H9 (cell line): ENCODE measurements around the gene ABCA4. TPM values are rescaled to one million over a fixed set of nuclear protein-coding genes. Genes with fewer than 3 reads are reported as not detected.

Experiments
- DNase-seq: peaks from one replicate; pipeline ENCODE4 v3.0.0-alpha.2; 2017
- H2AFZ ChIP-seq: one replicate; pipeline ENCODE4 v1.6.1; 2013; ENCODE audit warnings: mild to moderate bottlenecking, low read length, control low read depth, moderate library complexity
- H2AK5ac ChIP-seq: 2 replicates; pipeline ENCODE4 v1.6.1; 2013; ENCODE audit warnings: low read length, control low read depth, mixed read lengths; ENCODE audit not compliant: insufficient read length
- H2BK120ac ChIP-seq: one replicate; pipeline ENCODE4 v1.6.1; 2013; ENCODE audit warnings: low read depth, mild to moderate bottlenecking, low read length, control low read depth, inconsistent platforms; ENCODE audit not compliant: poor library complexity, severe bottlenecking
- H2BK12ac ChIP-seq: 2 replicates; pipeline ENCODE4 v1.6.1; 2013; ENCODE audit warnings: low read length, control low read depth, mixed read lengths, low read depth; ENCODE audit not compliant: insufficient read length
- H2BK15ac ChIP-seq: 2 replicates; pipeline ENCODE4 v1.6.1; 2013; ENCODE audit warnings: low read depth, low read length, control low read depth
- H2BK20ac ChIP-seq: one replicate; pipeline ENCODE4 v1.6.1; 2013; ENCODE audit warnings: low read depth, mild to moderate bottlenecking, low read length, control low read depth, inconsistent platforms; ENCODE audit not compliant: poor library complexity, severe bottlenecking
- H2BK5ac ChIP-seq: 2 replicates; pipeline ENCODE4 v1.6.1; 2013; ENCODE audit warnings: low read length, control low read depth, mixed read lengths; ENCODE audit not compliant: insufficient read length
- H3K14ac ChIP-seq: 2 replicates; pipeline ENCODE4 v1.6.1; 2013; ENCODE audit warnings: low read length, control low read depth; ENCODE audit not compliant: insufficient read depth
- H3K18ac ChIP-seq: 2 replicates; pipeline ENCODE4 v1.6.1; 2013; ENCODE audit warnings: low read depth, mild to moderate bottlenecking, mixed read lengths, low read length, control low read depth; ENCODE audit not compliant: insufficient read length
- H3K23ac ChIP-seq: 2 replicates; pipeline ENCODE4 v1.6.1; 2013; ENCODE audit warnings: low read length, control low read depth, mixed read lengths, low read depth; ENCODE audit not compliant: insufficient read length
- H3K23me2 ChIP-seq: 2 replicates; pipeline ENCODE4 v1.6.1; 2013; ENCODE audit warnings: low read depth, mild to moderate bottlenecking, mixed read lengths, low read length, control low read depth; ENCODE audit not compliant: insufficient read length, poor library complexity, severe bottlenecking
- H3K27ac ChIP-seq: 2 replicates; pipeline ENCODE4 v1.5.1; 2013; ENCODE audit warnings: low read length, control low read depth, mixed read lengths, low read depth; ENCODE audit not compliant: insufficient read length
- H3K27me3 ChIP-seq: 2 replicates; pipeline ENCODE4 v1.6.1; 2013; ENCODE audit warnings: low read length, control low read depth, inconsistent platforms; ENCODE audit not compliant: insufficient read depth
- H3K4ac ChIP-seq: 2 replicates; pipeline ENCODE4 v1.6.1; 2013; ENCODE audit warnings: low read depth, mild to moderate bottlenecking, control low read depth, inconsistent platforms, low read length, moderate library complexity
- H3K4me1 ChIP-seq: 2 replicates; pipeline ENCODE4 v1.6.1; 2013; ENCODE audit warnings: low read length, control low read depth, inconsistent platforms; ENCODE audit not compliant: insufficient read depth
- H3K4me2 ChIP-seq: 2 replicates; pipeline ENCODE4 v1.6.1; 2013; ENCODE audit warnings: low read length, control low read depth, mixed read lengths; ENCODE audit not compliant: insufficient read length, insufficient read depth
- H3K56ac ChIP-seq: 2 replicates; pipeline ENCODE4 v1.6.1; 2013; ENCODE audit warnings: low read depth, mild to moderate bottlenecking, mixed read lengths, low read length, control low read depth; ENCODE audit not compliant: insufficient read length
- H3K79me1 ChIP-seq: 2 replicates; pipeline ENCODE4 v1.6.1; 2013; ENCODE audit warnings: low read depth, mild to moderate bottlenecking, moderate library complexity, low read length, control low read depth, inconsistent platforms; ENCODE audit not compliant: insufficient read depth, poor library complexity, severe bottlenecking
- H3K79me2 ChIP-seq: 2 replicates; pipeline ENCODE4 v1.6.1; 2013; ENCODE audit warnings: low read length, control low read depth, inconsistent platforms; ENCODE audit not compliant: insufficient read depth
- H3K9ac ChIP-seq: 2 replicates; pipeline ENCODE4 v1.6.1; 2013; ENCODE audit warnings: low read length, control low read depth, mixed read lengths; ENCODE audit not compliant: insufficient read length; ENCODE audit errors: extremely low read depth
- H3K9me3 ChIP-seq: one replicate; pipeline ENCODE4 v1.6.1; 2013; ENCODE audit warnings: low read depth, low read length, inconsistent platforms; ENCODE audit not compliant: control insufficient read depth
- H3T11ph ChIP-seq: one replicate; pipeline ENCODE4 v1.6.1; 2013; ENCODE audit warnings: mild to moderate bottlenecking, low read length, control low read depth, inconsistent platforms
- H4K20me1 ChIP-seq: one replicate; pipeline ENCODE4 v1.6.1; 2013; ENCODE audit not compliant: control insufficient read depth, insufficient read length, insufficient read depth
- H4K5ac ChIP-seq: 2 replicates; pipeline ENCODE4 v1.6.1; 2013; ENCODE audit warnings: low read depth, mild to moderate bottlenecking, mixed read lengths, low read length, control low read depth; ENCODE audit not compliant: insufficient read length
- H4K8ac ChIP-seq: replicated peaks from 2 replicates; pipeline ENCODE4 v1.6.1; 2013; ENCODE audit warnings: low read length, control low read depth, mixed read lengths, low read depth; ENCODE audit not compliant: insufficient read length
- H4K91ac ChIP-seq: 2 replicates; pipeline ENCODE4 v1.6.1; 2013; ENCODE audit warnings: low read depth, mild to moderate bottlenecking, moderate library complexity, mixed read lengths, low read length, control low read depth; ENCODE audit not compliant: insufficient read length
- H3K27ac Mint-ChIP-seq, 3 experiments: 2 replicates in 2 of 3; 3 replicates in 1 of 3; pipeline ENCODE4 v1.8.0; 2020 to 2021; ENCODE audit warnings: mixed read lengths in 3 of 3, mild to moderate bottlenecking in 1 of 3, moderate library complexity in 1 of 3
- H3K27me3 Mint-ChIP-seq: 2 replicates; pipeline ENCODE4 v1.8.0; 2021; ENCODE audit warnings: low read depth, mild to moderate bottlenecking, moderate library complexity, mixed read lengths
- H3K36me3 Mint-ChIP-seq, 3 experiments: 2 replicates in 2 of 3; 3 replicates in 1 of 3; pipeline ENCODE4 v1.8.0; 2020 to 2021; ENCODE audit warnings: low read depth in 3 of 3, mixed read lengths in 3 of 3; ENCODE audit not compliant: insufficient read depth in 1 of 3
- H3K4me1 Mint-ChIP-seq, 2 experiments: 2 replicates each; pipeline ENCODE4 v1.8.0; 2020; ENCODE audit warnings: mixed read lengths in 2 of 2
- H3K4me3 Mint-ChIP-seq, 2 experiments: 2 replicates in 1 of 2; 3 replicates in 1 of 2; pipeline ENCODE4 v1.8.0; 2020 to 2021; ENCODE audit warnings: mild to moderate bottlenecking in 2 of 2, mixed read lengths in 2 of 2, moderate library complexity in 1 of 2
- H3K9me3 Mint-ChIP-seq, 2 experiments: 2 replicates in 1 of 2; 3 replicates in 1 of 2; pipeline ENCODE4 v1.8.0; 2020; ENCODE audit warnings: mild to moderate bottlenecking in 2 of 2, mixed read lengths in 2 of 2, moderate library complexity in 1 of 2
- CTCF ChIP-seq: fragments of 200-600 bp; sonication (generic); conservative IDR thresholded peaks from 3 replicates; pipeline ENCODE4 v1.8.0; 2021; ENCODE audit warnings: antibody characterized with exemption, mild to moderate bottlenecking
- WGBS: extraction: QIAGEN DNeasy Blood & Tissue Kit; methylation state at CpG from one replicate; pipeline ENCODE4 v1.1.7; 2013; ENCODE audit warnings: missing lambda C conversion rate, low lambda C conversion rate, mixed read lengths; ENCODE audit not compliant: insufficient read length; ENCODE audit errors: extremely low coverage; 5-methylcytosine and 5-hydroxymethylcytosine counted together
- total RNA-seq: library from RNA; stranded (reverse); gene quantifications from 2 replicates; pipeline ENCODE4 v1.2.1, GENCODE V29; 2021

Gene ABCA4
- total RNA-seq, 1 experiment from 2014 or later = not detected

- no peak overlapping the region for H3K27ac Mint-ChIP-seq
- H3K14ac ChIP-seq = no peak overlapping the region
- no peak for TF ChIP-seq CTCF
- no peak overlapping the region for H4K8ac ChIP-seq
- H3K23me2 ChIP-seq = no peaks in the 10 kb centered on the region
- H3K9ac ChIP-seq = no peak overlapping the region
- no peak overlapping the region for H4K91ac ChIP-seq
- H3K9me3 Mint-ChIP-seq = peaks cover 0 to 3% of the 10 kb centered on the region in 2 experiments; a peak in 1 of 5 replicates
- peaks cover 100% of the 10 kb centered on the region for H3K27me3 Mint-ChIP-seq
- no peaks in the 10 kb centered on the region for H3K9me3 ChIP-seq
- no peak overlapping the region for H2BK120ac ChIP-seq
- no CpG with 5 or more reads among the region's 3 CpGs for WGBS
- H2BK20ac ChIP-seq = no peak overlapping the region
- no peak overlapping the region for H2BK5ac ChIP-seq
- no peak overlapping the region for H3K4me3 Mint-ChIP-seq
- H3T11ph ChIP-seq = no peak overlapping the region
- H3K23ac ChIP-seq = no peak overlapping the region
- peaks cover 10 to 11% of the 10 kb centered on the region in 2 experiments for H3K4me1 Mint-ChIP-seq
- no peak overlapping the region for H3K27ac ChIP-seq
- H2BK12ac ChIP-seq = no peak overlapping the region
- H3K4me2 ChIP-seq = no peak overlapping the region
- no peak overlapping the region for H3K18ac ChIP-seq
- peaks cover 47% of the 10 kb centered on the region; the same call in 1 of the 2 replicates for H3K27me3 ChIP-seq
- no peak overlapping the region for H3K56ac ChIP-seq
- H2BK15ac ChIP-seq = no peak overlapping the region
- no peak for DNase-seq
- H3K4me1 ChIP-seq = no peaks in the 10 kb centered on the region
- H4K20me1 ChIP-seq = no peaks in the 10 kb centered on the region
- H4K5ac ChIP-seq = no peak overlapping the region
- no peaks in the 10 kb centered on the region for H3K79me2 ChIP-seq
- H3K79me1 ChIP-seq = no peaks in the 10 kb centered on the region
- no peaks in the 10 kb centered on the region for H3K36me3 Mint-ChIP-seq
- H2AFZ ChIP-seq = no peak overlapping the region
- no peak overlapping the region for H2AK5ac ChIP-seq
- H3K4ac ChIP-seq = no peak overlapping the region
Observed at GRCh38 chr1:94070865-94071264, 50.1 kb downstream of the ABCA4 start.
